Astrocyte (in vitro differentiated cells and primary cell): ENCODE data around the gene NRP1. TPM values are rescaled to one million over a fixed set of nuclear protein-coding genes. Genes with fewer than 3 reads are reported as not detected.

ENCODE experiments used
- DNase-seq: peaks from one replicate; pipeline ENCODE4 v3.0.0-alpha.2; 2010; ENCODE audit warnings: low read depth
- FAIRE-seq: peaks from 2 replicates; lab custom pipeline; 2011; peaks lifted over from hg19 to GRCh38; lab: Jason Lieb, UNC
- H2AFZ ChIP-seq: 2 replicates; pipeline ENCODE4 v1.6.0; 2012; ENCODE audit warnings: low read depth, low read length, inconsistent platforms
- H3K27ac ChIP-seq: 2 replicates; pipeline ENCODE4 v1.5.1; 2011; ENCODE audit warnings: low read depth, low read length, inconsistent platforms
- H3K27me3 ChIP-seq: 2 replicates; pipeline ENCODE4 v1.6.0; 2011; ENCODE audit warnings: low read length, inconsistent platforms; ENCODE audit not compliant: insufficient read depth
- H3K36me3 ChIP-seq: 2 replicates; pipeline ENCODE4 v1.5.1; 2011; ENCODE audit warnings: low read length, inconsistent platforms; ENCODE audit not compliant: insufficient read depth
- H3K4me1 ChIP-seq: 2 replicates; pipeline ENCODE4 v1.5.1; 2011; ENCODE audit warnings: low read length, inconsistent platforms; ENCODE audit not compliant: insufficient read depth
- H3K4me2 ChIP-seq: 2 replicates; pipeline ENCODE4 v1.6.0; 2012; ENCODE audit warnings: low read length, inconsistent platforms
- H3K4me3 ChIP-seq: 2 replicates; pipeline ENCODE4 v1.5.1; 2011; ENCODE audit warnings: low read depth, mild to moderate bottlenecking, low read length, inconsistent platforms; ENCODE audit not compliant: insufficient read depth
- H3K79me2 ChIP-seq: 2 replicates; pipeline ENCODE4 v1.6.0; 2012; ENCODE audit warnings: mild to moderate bottlenecking, low read length, inconsistent platforms; ENCODE audit not compliant: insufficient read depth
- H3K9ac ChIP-seq: 2 replicates; pipeline ENCODE4 v1.6.0; 2012; ENCODE audit warnings: mild to moderate bottlenecking, low read length, inconsistent platforms
- H3K9me3 ChIP-seq: 2 replicates; pipeline ENCODE4 v1.5.1; 2012; ENCODE audit warnings: low read depth, mild to moderate bottlenecking, low read length, inconsistent platforms; ENCODE audit not compliant: insufficient read depth
- H4K20me1 ChIP-seq: 2 replicates; pipeline ENCODE4 v1.6.0; 2012; ENCODE audit warnings: low read length, inconsistent platforms; ENCODE audit not compliant: insufficient read depth
- H3K27ac Mint-ChIP-seq: one replicate; pipeline ENCODE4 v1.8.0; 2021; ENCODE audit warnings: mild to moderate bottlenecking, mixed read lengths; ENCODE audit not compliant: unreplicated experiment
- H3K27me3 Mint-ChIP-seq: one replicate; pipeline ENCODE4 v1.8.0; 2021; ENCODE audit warnings: low read depth, mixed read lengths; ENCODE audit not compliant: unreplicated experiment
- H3K36me3 Mint-ChIP-seq: one replicate; pipeline ENCODE4 v1.8.0; 2021; ENCODE audit warnings: low read depth, mixed read lengths; ENCODE audit not compliant: unreplicated experiment
- H3K4me1 Mint-ChIP-seq: one replicate; pipeline ENCODE4 v1.8.0; 2021; ENCODE audit warnings: low read depth, mixed read lengths; ENCODE audit not compliant: unreplicated experiment
- H3K4me3 Mint-ChIP-seq: one replicate; pipeline ENCODE4 v1.8.0; 2021; ENCODE audit warnings: mild to moderate bottlenecking, moderate library complexity, mixed read lengths; ENCODE audit not compliant: unreplicated experiment
- H3K9me3 Mint-ChIP-seq: one replicate; pipeline ENCODE4 v1.8.0; 2021; ENCODE audit warnings: mild to moderate bottlenecking, mixed read lengths; ENCODE audit not compliant: unreplicated experiment
- CTCF ChIP-seq: IDR thresholded peaks from 2 replicates; pipeline ENCODE4 v1.5.1; 2011; ENCODE audit warnings: low read depth, mild to moderate bottlenecking, inconsistent platforms, low read length, moderate library complexity; ENCODE audit not compliant: insufficient read depth
- EZH2 ChIP-seq: IDR thresholded peaks from 2 replicates; pipeline ENCODE4 v1.6.1; 2012; ENCODE audit warnings: mild to moderate bottlenecking, low read length, inconsistent platforms; ENCODE audit not compliant: insufficient read depth
- total RNA-seq: library from RNA; stranded (reverse); gene quantifications from 2 replicates; pipeline ENCODE4 v1.2.1, GENCODE V29; 2021

Gene NRP1
- total RNA-seq, 1 donor from 2014 or later = 59.4 TPM

GRCh38 chr10:33332183-33333065 is 2.0 kb downstream of the NRP1 start:
- Mint-ChIP-seq H3K27me3 (no peaks in the 10 kb centered on the region), H3K36me3 (peaks cover 1% of the 10 kb centered on the region), H3K4me1 (peaks cover 22% of the 10 kb centered on the region), H3K9me3 (no peaks in the 10 kb centered on the region), H3K4me3 (peak overlapping the region; percentile 99), H3K27ac (no peak overlapping the region)
- Histone ChIP-seq H3K4me3 (peak overlapping the region; percentile 93), H3K4me2 (peak overlapping the region; percentile 86), H3K27me3 (no peaks in the 10 kb centered on the region), H3K9me3 (no peaks in the 10 kb centered on the region), H3K27ac (peak overlapping the region; percentile 87), H2AFZ (no peak overlapping the region), H3K9ac (peak overlapping the region; percentile 91), H4K20me1 (peaks cover 26% of the 10 kb centered on the region), H3K79me2 (peaks cover 86% of the 10 kb centered on the region), H3K36me3 (peaks cover 25% of the 10 kb centered on the region), H3K4me1 (peaks cover 17% of the 10 kb centered on the region)
- FAIRE-seq (peak; percentile 91), DNase-seq (peak; percentile 31)
- no peak for TF ChIP-seq CTCF
- TF ChIP-seq EZH2 = no peak

- Mint-ChIP-seq H3K27ac (no peak overlapping the region), H3K4me1 (peaks cover 23% of the 10 kb centered on the region), H3K4me3 (peak overlapping the region; percentile 99), H3K9me3 (no peaks in the 10 kb centered on the region), H3K36me3 (peaks cover 1% of the 10 kb centered on the region), H3K27me3 (no peaks in the 10 kb centered on the region)
- H4K20me1 ChIP-seq = peaks cover 30% of the 10 kb centered on the region
- H3K4me2 ChIP-seq = peak overlapping the region; percentile 86
- H3K79me2 ChIP-seq = peaks cover 96% of the 10 kb centered on the region
- no peaks in the 10 kb centered on the region for H3K27me3 ChIP-seq
- peak overlapping the region; percentile 53 for H3K27ac ChIP-seq
- no peak for DNase-seq
- H3K9ac ChIP-seq = peak overlapping the region; percentile 91
- H2AFZ ChIP-seq = no peak overlapping the region
- FAIRE-seq = no peak
- TF ChIP-seq EZH2 (no peak), CTCF (no peak)
- peaks cover 31% of the 10 kb centered on the region for H3K36me3 ChIP-seq
- peak overlapping the region; percentile 93 for H3K4me3 ChIP-seq
- no peaks in the 10 kb centered on the region for H3K9me3 ChIP-seq
- peaks cover 11% of the 10 kb centered on the region for H3K4me1 ChIP-seq
Observed at GRCh38 chr10:33331379-33331694, 3.1 kb downstream of the NRP1 start.
